Measurements from ENCODE around the gene SFSWAP.
"Not testable (repeated sequence)": the region's sequence is repeated elsewhere in the genome, so short reads cannot be mapped to it uniquely, and the experiment has no call there.

SFSWAP gene

GRCh38 chr12:131794061-131794460 lies 83.2 kb downstream of the SFSWAP start:
- DNase-seq = no peak

GRCh38 chr12:131794573-131794972 lies 83.7 kb downstream of the SFSWAP start:
- no peak for DNase-seq

- DNase-seq = no peak
Measured at GRCh38 chr12:131795064-131795463, 84.2 kb downstream of the SFSWAP start.

GRCh38 chr12:131795690-131796410 lies 85.0 kb downstream of the SFSWAP start:
- no peak for DNase-seq

- DNase-seq = no peak
Measured at GRCh38 chr12:131796411-131796736, 85.5 kb downstream of the SFSWAP start.

GRCh38 chr12:131796754-131797587 lies 86.1 kb downstream of the SFSWAP start:
- DNase-seq = no peak

- no peak for DNase-seq
Measured at GRCh38 chr12:131797588-131797934, 86.7 kb downstream of the SFSWAP start.

- DNase-seq = no peak
Measured at GRCh38 chr12:131799195-131799594, 88.3 kb downstream of the SFSWAP start.

GRCh38 chr12:131799828-131800593 lies 89.1 kb downstream of the SFSWAP start:
- DNase-seq = no peak

- no peak for DNase-seq
Measured at GRCh38 chr12:131800594-131801135, 89.8 kb downstream of the SFSWAP start.

GRCh38 chr12:131801254-131801866 lies 90.5 kb downstream of the SFSWAP start:
- DNase-seq = no peak

GRCh38 chr12:131803961-131804521 lies 93.2 kb downstream of the SFSWAP start:
- no peak for DNase-seq

- DNase-seq = no peak
Measured at GRCh38 chr12:131805421-131805820, 94.5 kb downstream of the SFSWAP start.

GRCh38 chr12:131806674-131807073 lies 95.8 kb downstream of the SFSWAP start:
- no peak for DNase-seq

GRCh38 chr12:131808744-131809371 lies 98.0 kb downstream of the SFSWAP start:
- DNase-seq = peak; percentile 23 to 40

- not testable (repeated sequence) for DNase-seq
Measured at GRCh38 chr12:131809476-131810254, 98.8 kb downstream of the SFSWAP start.

GRCh38 chr12:131810726-131811125 lies 99.8 kb downstream of the SFSWAP start:
- no peak for DNase-seq

GRCh38 chr12:131815131-131815530 lies 104.2 kb downstream of the SFSWAP start:
- DNase-seq = no peak

- no peak for DNase-seq
Measured at GRCh38 chr12:131816495-131816894, 105.6 kb downstream of the SFSWAP start.

- DNase-seq = no peak
Measured at GRCh38 chr12:131817241-131817640, 106.4 kb downstream of the SFSWAP start.

All from activated CD4-positive, alpha-beta T cell treated with anti-CD3 and anti-CD28 coated beads, Interleukin-2, amount 50 U/mL, for 48 hours (primary cell).